SK-N-SH (cell line): ENCODE results near the gene CCR5.

Experiments used
- CTCF ChIP-seq: fragments of 200-600 bp; sonication (generic); IDR thresholded peaks from 2 replicates; pipeline ENCODE4 v1.6.1; 2017; ENCODE audit warnings: antibody characterized with exemption, mild to moderate bottlenecking, moderate library complexity
- EZH2phosphoT487 ChIP-seq: fragments of 200-600 bp; sonication (generic); IDR thresholded peaks from 2 replicates; pipeline ENCODE4 v1.6.1; 2017; ENCODE audit warnings: low read depth, mixed run types, mild to moderate bottlenecking, antibody characterized with exemption, moderate library complexity, borderline replicate concordance
- GATA2 ChIP-seq: sonication (generic); formaldehyde crosslinking; IDR thresholded peaks from 2 replicates; pipeline ENCODE4 v1.5.0; 2020; ENCODE audit warnings: mild to moderate bottlenecking, missing genetic modification reagents
- MAX ChIP-seq: IDR thresholded peaks from 2 replicates; pipeline ENCODE4 v1.4.0; 2012; ENCODE audit warnings: low read depth
- NFIC ChIP-seq: IDR thresholded peaks from 2 replicates; pipeline ENCODE4 v1.4.0; 2012; ENCODE audit warnings: borderline replicate concordance
- NRF1 ChIP-seq: IDR thresholded peaks from 2 replicates; pipeline ENCODE4 v1.6.1; 2012; ENCODE audit warnings: low read depth, mild to moderate bottlenecking, low read length
- POLR2AphosphoS5 ChIP-seq: IDR thresholded peaks from 2 replicates; pipeline ENCODE4 v1.6.1; 2012; ENCODE audit warnings: low read depth, low read length
- SIN3A ChIP-seq: IDR thresholded peaks from 2 replicates; pipeline ENCODE4 v1.6.1; 2012; ENCODE audit warnings: low read depth, mild to moderate bottlenecking, low read length, moderate library complexity, borderline replicate concordance
- TAF1 ChIP-seq: IDR thresholded peaks from 2 replicates; pipeline ENCODE4 v1.6.1; 2012; ENCODE audit warnings: low read depth, mild to moderate bottlenecking, low read length, moderate library complexity, borderline replicate concordance
- USF2 ChIP-seq: fragments of 150-350 bp; IDR thresholded peaks from 2 replicates; pipeline ENCODE4 v1.6.1; 2017; ENCODE audit warnings: antibody characterized with exemption, low read length, low read depth, borderline replicate concordance

- TF ChIP-seq GATA2 (no peak), EZH2phosphoT487 (no peak), NFIC (no peak), CTCF (no peak), POLR2AphosphoS5 (no peak), MAX (no peak), NRF1 (no peak), TAF1 (no peak), USF2 (no peak), SIN3A (no peak)
Observed at GRCh38 chr3:46395766-46396530, 25.2 kb downstream of the CCR5 start.
